GM12891 (cell line): ENCODE results near the gene BAIAP2L2.

Experiments used
- POLR2A ChIP-seq: IDR thresholded peaks from 2 replicates; pipeline ENCODE4 v1.6.1; 2011; ENCODE audit warnings: low read depth, low read length, control low read depth
- POLR2AphosphoS5 ChIP-seq: IDR thresholded peaks from 2 replicates; pipeline ENCODE4 v1.6.1; 2011; ENCODE audit warnings: low read depth, low read length, control low read depth
- TAF1 ChIP-seq: IDR thresholded peaks from 2 replicates; pipeline ENCODE4 v1.6.1; 2011; ENCODE audit warnings: low read depth, low read length, control low read depth

DNA sequence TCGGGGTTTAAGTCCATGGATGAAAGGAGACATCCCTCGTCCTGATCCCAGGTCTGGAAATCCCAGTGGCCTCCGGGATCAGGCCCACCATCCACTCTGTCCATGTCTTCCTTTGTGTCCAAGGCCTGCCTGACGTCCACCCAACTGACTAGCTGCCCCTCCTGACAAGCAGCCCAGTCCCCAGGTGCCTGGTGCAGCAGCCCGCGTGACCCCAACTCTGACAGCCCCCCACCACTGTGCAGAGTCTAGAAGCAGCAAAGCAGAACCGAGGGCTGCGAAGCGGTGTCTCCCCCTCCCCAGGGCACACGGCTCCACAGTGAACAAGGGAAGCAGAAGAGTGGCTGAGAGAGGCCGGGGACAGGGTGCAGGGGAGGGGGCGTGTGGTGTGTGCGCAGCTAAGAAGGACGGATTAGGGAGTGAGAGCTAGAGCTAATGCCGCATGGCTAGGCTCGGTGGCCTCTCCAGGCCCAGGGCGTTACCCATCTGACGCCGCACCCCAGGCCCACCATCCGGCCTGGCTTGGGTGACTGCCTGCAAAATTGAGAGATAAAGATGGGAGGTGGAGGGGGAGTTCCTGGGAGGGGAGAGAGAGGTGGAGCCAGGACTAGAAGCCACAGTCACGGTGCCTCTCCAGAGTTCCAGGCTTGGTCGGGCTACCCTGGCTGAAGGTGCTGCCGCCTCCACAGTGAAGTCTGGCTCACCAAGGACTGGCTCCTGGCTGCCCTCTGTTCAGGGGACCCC, 16.6 kb upstream of the BAIAP2L2 start:
- TF ChIP-seq POLR2A (no peak), POLR2AphosphoS5 (no peak), TAF1 (no peak)
